MM.1S (cell line): ENCODE results near the gene PLPPR2.

Source experiments
- EZH2phosphoT487 ChIP-seq: fragments of 300-600 bp; sonication (generic); IDR thresholded peaks from 2 replicates; pipeline ENCODE4 v1.6.1; 2018; ENCODE audit warnings: antibody characterized with exemption, low read length
- TF ChIP-seq, protein P1 (sequence below): fragments of 300-600 bp; sonication (generic); IDR thresholded peaks from 2 replicates; pipeline ENCODE4 v1.5.1; 2016; ENCODE audit warnings: antibody characterized with exemption, low read length, mixed read lengths

DNA sequence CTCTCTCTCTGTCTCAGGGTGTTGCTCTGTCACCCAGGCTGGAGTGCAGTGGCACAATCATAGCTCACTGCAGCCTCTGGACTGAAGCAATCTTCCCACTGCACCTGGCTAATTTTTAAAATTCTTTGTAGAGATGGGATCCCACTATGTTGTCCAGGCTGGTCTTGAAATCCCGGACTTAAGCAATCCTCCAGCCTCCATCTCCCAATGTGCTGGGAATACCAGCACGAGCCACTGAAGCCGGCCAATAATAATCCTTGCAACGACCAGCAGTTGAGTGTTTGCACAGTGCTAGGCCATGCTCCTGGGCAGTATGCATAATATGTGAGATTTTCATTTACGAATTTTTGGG is 29.5 kb downstream of the PLPPR2 start:
- TF ChIP-seq, protein P1, sequence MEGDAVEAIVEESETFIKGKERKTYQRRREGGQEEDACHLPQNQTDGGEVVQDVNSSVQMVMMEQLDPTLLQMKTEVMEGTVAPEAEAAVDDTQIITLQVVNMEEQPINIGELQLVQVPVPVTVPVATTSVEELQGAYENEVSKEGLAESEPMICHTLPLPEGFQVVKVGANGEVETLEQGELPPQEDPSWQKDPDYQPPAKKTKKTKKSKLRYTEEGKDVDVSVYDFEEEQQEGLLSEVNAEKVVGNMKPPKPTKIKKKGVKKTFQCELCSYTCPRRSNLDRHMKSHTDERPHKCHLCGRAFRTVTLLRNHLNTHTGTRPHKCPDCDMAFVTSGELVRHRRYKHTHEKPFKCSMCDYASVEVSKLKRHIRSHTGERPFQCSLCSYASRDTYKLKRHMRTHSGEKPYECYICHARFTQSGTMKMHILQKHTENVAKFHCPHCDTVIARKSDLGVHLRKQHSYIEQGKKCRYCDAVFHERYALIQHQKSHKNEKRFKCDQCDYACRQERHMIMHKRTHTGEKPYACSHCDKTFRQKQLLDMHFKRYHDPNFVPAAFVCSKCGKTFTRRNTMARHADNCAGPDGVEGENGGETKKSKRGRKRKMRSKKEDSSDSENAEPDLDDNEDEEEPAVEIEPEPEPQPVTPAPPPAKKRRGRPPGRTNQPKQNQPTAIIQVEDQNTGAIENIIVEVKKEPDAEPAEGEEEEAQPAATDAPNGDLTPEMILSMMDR: no peak
- TF ChIP-seq EZH2phosphoT487: no peak
